GM10266 (cell line): ENCODE data around the gene SMO.

Source experiments
- DNase-seq: peaks from one replicate; pipeline ENCODE4 v3.0.0; 2012; ENCODE audit errors: extremely low spot score
- CTCF ChIP-seq: IDR thresholded peaks from 2 replicates; pipeline ENCODE4 v1.5.1; 2012; ENCODE audit warnings: mild to moderate bottlenecking, low read depth; ENCODE audit not compliant: control insufficient read depth, insufficient read depth; ENCODE audit errors: missing control alignments

The SMO gene

GRCh38 chr7:129162732-129163131 is 25.7 kb upstream of the SMO start:
- no peak for DNase-seq
- no peak for TF ChIP-seq CTCF

- peak; percentile 64 for DNase-seq
Measured at GRCh38 chr7:129163875-129164544, 24.4 kb upstream of the SMO start.

GRCh38 chr7:129166745-129167144 is 21.7 kb upstream of the SMO start:
- no peak for TF ChIP-seq CTCF
- DNase-seq: peak; percentile 78

More at GRCh38 chr7:129163875-129164544, 24.4 kb upstream of the SMO start:
- peak; percentile 63 for TF ChIP-seq CTCF

GRCh38 chr7:129167817-129168216 is 20.6 kb upstream of the SMO start:
- no peak for TF ChIP-seq CTCF

GRCh38 chr7:129168231-129169021 is 20.0 kb upstream of the SMO start:
- TF ChIP-seq CTCF: no peak
- DNase-seq: no peak

More at GRCh38 chr7:129167817-129168216, 20.6 kb upstream of the SMO start:
- DNase-seq: no peak

GRCh38 chr7:129169171-129169671 is 19.2 kb upstream of the SMO start:
- no peak for TF ChIP-seq CTCF
- peak; percentile 69 for DNase-seq

GRCh38 chr7:129169686-129170440 is 18.6 kb upstream of the SMO start:
- TF ChIP-seq CTCF: peak; percentile 21
- peak; percentile 70 for DNase-seq
